Endodermal cell (in vitro differentiated cells): ENCODE data around the gene LMNA. TPM values are rescaled to one million over a fixed set of nuclear protein-coding genes. Genes with fewer than 3 reads are reported as not detected.

Experiments
- DNase-seq: peaks from one replicate; pipeline ENCODE4 v3.0.0-alpha.2; 2017
- H3K27ac ChIP-seq: 2 replicates; pipeline ENCODE4 v1.5.1; 2013; ENCODE audit warnings: mild to moderate bottlenecking, low read depth, low read length, moderate library complexity
- H3K27me3 ChIP-seq: 2 replicates; pipeline ENCODE4 v1.6.1; 2013; ENCODE audit warnings: mild to moderate bottlenecking, low read length, moderate library complexity; ENCODE audit not compliant: insufficient read depth, control insufficient read depth, poor library complexity, severe bottlenecking
- H3K36me3 ChIP-seq: 2 replicates; pipeline ENCODE4 v1.7.0; 2013; ENCODE audit warnings: mild to moderate bottlenecking, low read length, moderate library complexity; ENCODE audit not compliant: control insufficient read depth, insufficient read depth
- H3K4me1 ChIP-seq: one replicate; pipeline ENCODE4 v1.7.0; 2013; ENCODE audit warnings: low read length; ENCODE audit not compliant: control insufficient read depth, insufficient read depth
- H3K4me3 ChIP-seq: 2 replicates; pipeline ENCODE4 v1.5.1; 2013; ENCODE audit warnings: mild to moderate bottlenecking, low read length, moderate library complexity
- H3K9ac ChIP-seq: 2 replicates; pipeline ENCODE4 v1.6.1; 2013; ENCODE audit warnings: mild to moderate bottlenecking, low read length, moderate library complexity; ENCODE audit not compliant: poor library complexity, severe bottlenecking; ENCODE audit errors: extremely low read depth
- H3K9me3 ChIP-seq: 2 replicates; pipeline ENCODE4 v1.6.1; 2013; ENCODE audit warnings: mild to moderate bottlenecking, low read length, moderate library complexity; ENCODE audit not compliant: control insufficient read depth
- H3K27ac Mint-ChIP-seq: 2 replicates; pipeline ENCODE4 v1.8.0; 2020; ENCODE audit warnings: mixed read lengths
- H3K27me3 Mint-ChIP-seq: 2 replicates; pipeline ENCODE4 v1.8.0; 2021; ENCODE audit warnings: mild to moderate bottlenecking, mixed read lengths; ENCODE audit not compliant: insufficient read depth
- H3K36me3 Mint-ChIP-seq: 2 replicates; pipeline ENCODE4 v1.8.0; 2020; ENCODE audit warnings: low read depth, mixed read lengths
- H3K4me1 Mint-ChIP-seq: 2 replicates; pipeline ENCODE4 v1.8.0; 2020; ENCODE audit warnings: mixed read lengths
- H3K4me3 Mint-ChIP-seq: 2 replicates; pipeline ENCODE4 v1.8.0; 2020; ENCODE audit warnings: mild to moderate bottlenecking, moderate library complexity, mixed read lengths
- H3K9me3 Mint-ChIP-seq: 2 replicates; pipeline ENCODE4 v1.8.0; 2020; ENCODE audit warnings: mild to moderate bottlenecking, mixed read lengths
- CTCF ChIP-seq: fragments of 200-600 bp; sonication (generic); conservative IDR thresholded peaks from 2 replicates; pipeline ENCODE4 v1.5.0; 2021; ENCODE audit warnings: antibody characterized with exemption, mild to moderate bottlenecking
- WGBS, 2 experiments: methylation state at CpG; one replicate each; pipeline versions ENCODE4 v1.1.5 to v1.1.7; 2013; ENCODE audit warnings: missing lambda C conversion rate in 2 of 2, mixed read lengths in 1 of 2; ENCODE audit not compliant: insufficient coverage in 1 of 2, insufficient read length in 1 of 2; 5-methylcytosine and 5-hydroxymethylcytosine counted together
- total RNA-seq, 2 donors: library from RNA; stranded (reverse); fragmentation: NEBNext Ultra II Directional in 1 of 2; extraction: Animal tissue kit (Norgen Biotek cat#: 25700) in 1 of 2; gene quantifications; 2 replicates in 1 of 2; 3 replicates in 1 of 2; pipeline ENCODE4 v1.2.1, GENCODE V29; 2021

Gene LMNA
- total RNA-seq, 2 donors from 2014 or later = 41.2 to 42.0 TPM

GRCh38 chr1:156157506-156157905 is 43.0 kb downstream of the LMNA start:
- H3K27ac ChIP-seq = no peak overlapping the region
- H3K9ac ChIP-seq = no peak overlapping the region
- H3K36me3 Mint-ChIP-seq = no peaks in the 10 kb centered on the region
- no peak for TF ChIP-seq CTCF
- H3K4me1 Mint-ChIP-seq = peaks cover 14% of the 10 kb centered on the region
- H3K9me3 ChIP-seq = no peaks in the 10 kb centered on the region
- WGBS, 2 experiments = 95 to 97% methylated on average over 3 of the region's 3 CpGs
- H3K9me3 Mint-ChIP-seq = no peaks in the 10 kb centered on the region
- H3K27ac Mint-ChIP-seq = no peak overlapping the region
- no peak overlapping the region for H3K4me3 Mint-ChIP-seq
- no peaks in the 10 kb centered on the region for H3K4me1 ChIP-seq
- no peak for DNase-seq
- H3K36me3 ChIP-seq = no peaks in the 10 kb centered on the region
- peaks cover 3% of the 10 kb centered on the region for H3K27me3 Mint-ChIP-seq
- no peaks in the 10 kb centered on the region for H3K27me3 ChIP-seq
- H3K4me3 ChIP-seq = no peak overlapping the region

GRCh38 chr1:156157966-156158365 is 43.5 kb downstream of the LMNA start:
- H3K9me3 Mint-ChIP-seq = no peaks in the 10 kb centered on the region
- Histone ChIP-seq H3K9ac (no peak overlapping the region), H3K4me1 (no peaks in the 10 kb centered on the region), H3K4me3 (no peak overlapping the region), H3K27me3 (no peaks in the 10 kb centered on the region), H3K36me3 (no peaks in the 10 kb centered on the region), H3K27ac (no peak overlapping the region), H3K9me3 (no peaks in the 10 kb centered on the region)
- no peak overlapping the region for H3K4me3 Mint-ChIP-seq
- peaks cover 15% of the 10 kb centered on the region for H3K4me1 Mint-ChIP-seq
- H3K27ac Mint-ChIP-seq = no peak overlapping the region
- TF ChIP-seq CTCF = no peak
- no peaks in the 10 kb centered on the region for H3K36me3 Mint-ChIP-seq
- peaks cover 3% of the 10 kb centered on the region for H3K27me3 Mint-ChIP-seq
- 86 to 95% methylated on average over 1 to 5 of the region's 5 CpGs for WGBS, 2 experiments
- no peak for DNase-seq

GRCh38 chr1:156160000-156160742 is 45.7 kb downstream of the LMNA start:
- Histone ChIP-seq H3K27me3 (no peaks in the 10 kb centered on the region), H3K4me3 (no peak overlapping the region), H3K36me3 (no peaks in the 10 kb centered on the region), H3K27ac (no peak overlapping the region), H3K4me1 (no peaks in the 10 kb centered on the region), H3K9me3 (no peaks in the 10 kb centered on the region), H3K9ac (no peak overlapping the region)
- no peak for TF ChIP-seq CTCF
- WGBS, 2 experiments = 87 to 94% methylated on average over 8 to 13 of the region's 13 CpGs
- Mint-ChIP-seq H3K4me3 (peak overlapping the region; percentile 60), H3K27ac (no peak overlapping the region), H3K36me3 (peaks cover 7% of the 10 kb centered on the region), H3K9me3 (peaks cover 4% of the 10 kb centered on the region), H3K4me1 (peaks cover 19% of the 10 kb centered on the region), H3K27me3 (peaks cover 2% of the 10 kb centered on the region)
- DNase-seq = no peak
